ENCODE measurements around the gene CISD1.

The CISD1 gene

DNA sequence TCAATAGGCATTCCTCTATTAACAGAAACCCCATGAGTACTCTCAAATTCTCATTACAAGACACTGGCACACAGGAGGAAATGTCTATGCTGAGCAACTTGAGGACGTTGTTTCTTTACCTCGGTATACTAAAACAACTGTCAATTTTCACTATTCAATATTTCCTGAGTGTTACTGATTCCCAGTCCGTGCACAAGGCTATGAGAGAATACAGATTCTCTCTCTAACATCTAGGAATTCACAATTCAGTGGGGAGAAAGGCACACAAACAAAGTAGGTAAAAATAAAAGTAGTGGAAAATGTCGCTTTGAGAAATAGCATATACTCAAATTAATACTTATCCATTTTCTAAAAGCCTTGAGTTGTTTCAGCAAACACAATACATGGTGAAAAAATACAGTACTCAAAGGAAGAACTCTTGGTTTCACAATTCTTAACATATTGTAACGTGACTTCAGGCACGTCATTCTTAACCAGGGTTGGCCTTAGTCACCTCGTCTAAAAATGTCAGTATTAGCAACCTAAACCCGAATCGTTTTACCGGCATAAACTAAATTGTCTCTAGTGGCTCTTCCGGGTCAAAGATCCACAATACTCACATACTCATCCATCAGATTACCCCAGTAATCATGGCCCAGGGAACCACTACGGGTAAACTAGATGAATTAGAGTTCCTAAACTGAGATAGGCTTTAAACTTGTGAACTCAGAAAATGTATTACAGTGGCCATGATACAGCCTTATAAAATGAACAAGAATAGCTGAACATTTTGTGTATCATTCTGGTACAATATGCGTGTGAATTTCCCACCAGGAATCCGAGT lies 2.7 kb upstream of the CISD1 start:
- peak; percentile 7 for DNase-seq

DNA sequence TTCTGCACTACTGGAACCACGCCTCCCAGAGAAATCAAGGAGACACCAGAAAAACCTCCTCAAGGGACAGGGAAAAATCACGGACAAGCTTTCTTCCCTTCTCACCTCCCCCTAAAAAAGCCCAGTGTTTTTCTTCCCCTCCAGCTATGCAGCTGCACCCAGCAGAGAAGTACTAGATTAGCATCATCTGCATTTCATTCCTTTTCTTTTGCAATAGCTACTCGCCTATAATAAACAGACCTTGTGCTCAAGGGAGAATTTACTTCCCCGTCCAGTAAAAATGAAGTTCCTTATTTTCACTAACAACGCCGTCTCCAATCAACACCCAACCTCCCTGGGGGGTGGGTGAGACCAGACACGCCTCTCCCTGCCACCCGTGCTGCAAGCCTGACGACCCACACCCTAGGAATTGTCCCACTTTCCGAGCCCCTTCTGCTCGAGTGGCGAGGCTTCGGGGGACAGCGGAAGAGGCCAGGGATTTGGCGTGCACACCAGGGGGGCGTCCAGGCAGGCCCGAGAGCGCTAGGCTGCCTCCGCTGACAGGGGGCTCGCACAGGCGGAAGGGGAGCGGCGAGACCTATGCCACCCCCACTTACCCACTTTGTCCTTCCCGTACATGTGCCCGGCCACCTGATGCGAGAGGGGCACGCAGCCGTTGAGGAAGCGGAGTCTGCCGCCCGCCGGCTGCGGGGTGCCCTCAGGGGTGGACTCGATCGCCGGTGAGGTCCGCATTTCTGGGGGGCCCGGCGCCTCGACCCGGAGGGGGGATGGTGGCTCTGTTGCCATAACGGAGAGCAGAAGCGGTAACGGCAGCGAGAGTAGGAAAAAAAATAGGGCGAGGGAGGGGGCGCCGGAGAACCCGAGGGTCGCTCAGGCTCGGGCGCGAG lies 1.9 kb upstream of the CISD1 start:
- peak; percentile 19 for DNase-seq

DNA sequence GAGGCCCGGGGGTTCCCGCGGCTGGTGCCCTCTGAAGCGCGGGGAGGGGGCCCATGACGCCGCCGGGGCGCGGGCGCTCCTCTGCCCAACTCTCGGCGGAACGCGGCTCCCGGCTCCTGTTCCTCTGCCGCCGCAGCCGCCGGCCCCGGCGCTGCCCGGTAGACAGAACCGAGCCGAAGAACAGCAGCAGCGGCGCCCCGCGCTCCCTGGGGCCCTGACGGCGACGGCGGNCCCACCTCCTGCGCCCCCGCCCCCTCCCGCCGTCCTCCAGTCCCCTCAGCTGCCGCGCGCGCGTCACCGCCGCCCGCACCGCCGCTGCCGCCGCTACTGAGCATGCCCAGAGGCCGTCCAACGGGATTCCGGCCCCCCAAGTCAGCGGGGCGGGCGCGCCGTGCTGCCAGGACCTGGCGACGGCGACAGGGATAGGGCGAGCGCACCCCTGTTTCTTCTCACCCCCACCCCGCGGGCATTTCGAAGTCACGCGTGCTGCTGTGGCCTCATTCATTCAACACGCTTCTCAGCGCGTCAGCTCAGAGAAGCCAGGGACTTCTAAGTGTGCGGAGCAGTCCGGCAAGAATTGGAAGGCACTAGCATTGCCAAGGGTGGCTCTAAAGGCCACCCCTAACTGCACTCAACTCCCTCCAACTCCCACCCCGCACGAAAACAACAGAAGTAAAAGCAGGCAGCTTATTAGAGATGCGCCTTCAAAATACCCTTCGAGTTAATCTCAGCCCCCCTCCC lies 1.1 kb upstream of the CISD1 start, which contains the start of gene IPMK:
Gene IPMK (minus strand): TSS at position 182 of the 741 bp plus-strand sequence. CDS start 283 bp downstream, outside the sequence.
- peak; percentile 95 for DNase-seq

DNA sequence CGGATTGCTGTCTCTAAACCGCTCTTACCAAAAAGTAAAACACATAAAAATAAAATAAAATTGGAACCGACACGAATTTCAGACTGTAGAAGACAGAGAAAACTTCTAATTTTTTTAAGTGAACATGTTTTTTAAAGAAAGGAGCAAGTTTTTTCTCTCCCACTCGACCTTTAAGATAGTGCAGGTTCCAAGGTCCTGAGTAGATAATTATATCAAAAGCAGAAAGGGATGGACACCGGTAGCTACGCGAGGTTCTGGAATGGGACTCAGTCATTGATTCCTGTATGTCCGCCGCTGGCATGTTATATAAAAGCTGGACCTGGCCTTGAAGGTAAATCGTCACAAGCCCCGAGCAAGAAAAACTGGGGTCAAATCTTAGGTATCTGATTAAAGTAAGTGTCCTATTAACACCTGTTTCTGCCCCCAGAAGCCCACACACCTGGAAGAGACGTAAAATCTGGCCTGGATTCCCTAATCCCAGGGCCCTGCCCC lies 462 bp upstream of the CISD1 start:
- no peak for DNase-seq

DNA sequence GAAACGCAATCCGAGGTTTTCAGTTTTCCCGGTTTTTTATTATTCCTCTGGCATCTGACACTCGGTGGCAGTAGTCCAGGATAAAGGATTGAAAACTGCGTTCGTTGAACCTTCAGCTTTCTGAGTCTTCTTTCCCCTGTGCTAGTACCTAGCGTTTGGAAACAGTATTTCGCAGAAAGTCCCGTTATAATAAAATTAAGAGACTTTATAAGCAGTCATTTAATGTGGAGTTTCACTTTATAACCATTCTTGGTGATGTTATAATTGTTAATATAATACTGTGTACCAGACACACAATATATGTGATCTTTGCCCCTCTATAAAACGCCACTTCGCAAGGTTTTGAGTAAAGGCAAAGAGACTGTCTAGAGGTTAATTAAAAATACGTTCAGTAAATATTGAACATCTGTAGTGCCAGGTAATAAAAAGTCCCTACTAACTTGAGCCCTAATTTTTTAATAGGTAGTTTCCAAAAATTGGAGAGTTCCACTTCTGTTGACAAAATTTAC lies 874 bp downstream of the CISD1 start:
- DNase-seq: no peak

DNA sequence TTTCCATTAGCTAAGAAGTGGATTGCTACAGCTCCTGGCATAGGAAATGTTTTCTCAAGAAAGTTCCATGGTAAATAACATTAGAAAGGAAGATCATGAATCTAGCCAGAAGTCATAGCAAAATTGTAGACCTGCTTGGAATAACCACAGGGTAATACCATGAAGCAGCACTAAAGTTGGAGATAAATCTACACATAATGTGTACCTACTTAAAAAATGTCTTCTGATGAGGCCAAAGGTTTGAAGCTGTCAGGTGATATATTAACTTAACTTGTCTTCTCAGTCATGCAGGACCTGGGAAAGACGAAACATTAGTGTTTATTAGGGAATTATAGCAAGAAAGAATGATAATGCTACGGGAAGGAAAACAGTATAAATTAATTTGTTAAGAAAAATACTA lies 6.3 kb downstream of the CISD1 start:
- no peak for DNase-seq

DNA sequence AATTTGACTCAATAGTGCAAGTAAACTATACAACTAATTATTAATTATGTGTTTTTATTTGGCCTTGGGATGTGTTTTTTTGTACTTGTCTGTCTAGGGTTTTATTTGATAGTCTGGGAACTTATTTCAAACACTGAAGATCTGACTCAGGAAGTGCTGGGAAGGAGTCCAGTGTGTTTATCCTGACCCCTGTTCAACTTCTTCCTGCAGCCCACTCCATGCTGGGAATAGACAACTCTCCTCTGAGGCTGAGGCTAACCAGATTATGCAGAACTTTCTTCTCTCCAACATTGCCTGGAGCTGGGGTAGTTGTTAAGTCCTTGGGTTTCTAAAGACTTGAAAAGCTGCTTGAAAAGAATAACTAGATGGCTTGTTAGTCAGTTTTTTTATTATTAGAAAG lies 6.9 kb downstream of the CISD1 start:
- DNase-seq: no peak

DNA sequence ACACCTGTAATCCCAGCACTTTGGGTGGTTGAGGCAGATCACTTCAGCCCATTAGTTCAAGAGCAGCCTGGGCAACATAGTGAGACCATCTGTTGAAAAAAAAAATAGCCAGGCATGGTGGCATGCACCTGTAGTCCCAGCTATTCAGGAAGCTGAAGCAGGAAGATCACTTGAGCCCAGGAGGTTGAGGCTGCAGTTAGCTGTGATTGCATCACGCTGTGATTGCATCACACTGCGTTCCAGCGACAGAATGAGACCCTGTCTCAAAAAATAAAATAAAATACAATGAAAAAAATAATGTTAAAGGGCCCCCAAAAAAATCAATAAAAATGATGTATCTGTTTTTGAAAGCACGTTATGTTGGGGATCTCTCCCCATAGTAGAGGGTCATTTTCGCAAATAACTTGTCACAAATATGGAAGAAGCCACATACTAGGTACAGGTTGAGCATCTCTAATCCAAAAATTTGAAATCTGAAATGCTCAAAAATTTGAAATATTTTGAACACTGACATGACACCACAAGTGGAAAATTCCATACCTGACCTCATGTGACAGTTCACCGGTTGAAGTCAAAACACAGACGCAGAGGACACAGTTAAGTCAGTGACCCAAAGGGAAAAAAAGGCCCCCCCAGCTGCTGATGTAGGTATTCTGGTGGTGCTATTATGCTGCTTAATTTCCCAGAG lies 9.5 kb downstream of the CISD1 start:
- no peak for DNase-seq

DNA sequence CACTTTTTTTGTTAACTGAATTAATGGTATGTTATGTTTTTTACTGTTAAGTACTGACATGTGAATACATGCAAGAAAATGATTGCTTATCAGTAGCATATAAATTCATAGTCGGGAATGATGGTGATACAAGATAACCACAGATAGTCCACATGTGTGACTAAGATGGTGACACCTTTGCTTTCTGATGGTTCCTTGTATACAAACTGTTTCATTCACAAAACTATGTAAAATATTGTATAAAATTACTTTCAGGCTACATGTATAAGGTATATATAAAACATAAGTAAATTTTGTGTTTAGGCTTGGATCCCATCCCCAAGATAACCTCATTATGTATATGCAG lies 10.0 kb downstream of the CISD1 start:
- DNase-seq: no peak

DNA sequence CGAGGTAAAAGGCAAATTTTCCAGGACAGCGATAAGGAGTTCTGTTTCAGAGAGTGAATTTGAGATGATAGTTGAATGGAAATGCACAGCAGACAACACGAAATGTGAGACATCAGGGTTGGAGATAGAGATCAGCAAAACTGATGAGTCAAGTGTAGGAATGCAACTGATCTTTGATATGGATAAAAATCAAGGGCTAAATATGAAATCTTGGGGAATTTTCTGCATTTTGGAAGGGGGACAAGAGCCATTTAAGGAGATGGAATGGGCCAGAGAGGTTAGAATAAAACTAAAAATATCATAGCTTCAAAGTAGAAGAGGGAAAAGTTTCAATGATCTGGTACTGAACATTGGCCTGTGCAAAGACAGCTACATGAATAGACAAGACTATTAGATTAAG lies 11.5 kb downstream of the CISD1 start:
- no peak for DNase-seq

DNA sequence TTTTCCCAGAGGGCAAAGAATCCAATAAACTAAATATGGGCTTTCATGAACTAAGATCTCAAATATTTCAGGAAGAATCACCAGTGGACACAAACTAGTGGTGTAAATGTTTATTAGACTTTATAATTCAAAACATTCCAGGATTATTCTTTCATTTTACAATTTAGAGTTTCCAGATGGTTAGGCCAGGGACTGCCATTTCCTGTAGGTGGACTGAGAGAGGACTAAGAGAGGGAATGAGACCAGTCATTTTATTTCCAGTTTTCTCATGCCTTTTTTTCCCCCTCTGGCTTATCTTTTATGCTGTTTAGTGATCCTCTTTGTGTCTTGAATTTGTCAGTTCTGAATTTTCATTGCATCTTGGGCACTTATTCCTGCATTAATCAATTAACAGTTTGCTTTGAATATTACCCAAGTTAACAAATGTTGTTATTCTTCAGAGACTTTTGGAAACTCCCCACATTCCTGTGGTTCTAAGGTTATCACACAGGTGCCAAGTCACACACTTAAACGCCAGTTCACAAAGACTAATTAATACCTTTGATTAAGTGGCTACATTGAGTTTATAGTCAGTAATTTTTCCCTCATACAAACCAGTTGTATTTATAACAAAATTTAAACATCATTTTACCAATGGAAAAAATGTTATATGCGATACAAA lies 12.3 kb downstream of the CISD1 start:
- DNase-seq: no peak

DNA sequence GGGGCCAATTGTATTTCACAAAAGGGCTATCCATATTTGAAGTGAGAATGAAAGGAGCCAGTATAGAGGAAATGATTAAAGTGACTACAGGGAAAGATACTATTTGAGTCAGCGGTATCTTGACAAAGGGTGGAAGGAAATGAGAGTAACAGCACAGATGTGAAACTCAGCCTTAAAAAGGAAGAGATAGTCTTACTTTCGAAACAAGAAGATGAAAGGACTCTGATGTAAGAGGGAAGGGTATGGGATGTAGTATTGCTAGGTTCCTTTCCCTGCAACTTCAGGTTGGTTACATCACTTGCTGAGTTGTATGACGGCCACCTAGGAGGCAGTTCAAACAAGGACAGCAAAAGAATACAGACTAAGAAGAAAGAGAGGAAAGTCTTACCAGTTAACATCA lies 13.7 kb downstream of the CISD1 start:
- DNase-seq: no peak

DNA sequence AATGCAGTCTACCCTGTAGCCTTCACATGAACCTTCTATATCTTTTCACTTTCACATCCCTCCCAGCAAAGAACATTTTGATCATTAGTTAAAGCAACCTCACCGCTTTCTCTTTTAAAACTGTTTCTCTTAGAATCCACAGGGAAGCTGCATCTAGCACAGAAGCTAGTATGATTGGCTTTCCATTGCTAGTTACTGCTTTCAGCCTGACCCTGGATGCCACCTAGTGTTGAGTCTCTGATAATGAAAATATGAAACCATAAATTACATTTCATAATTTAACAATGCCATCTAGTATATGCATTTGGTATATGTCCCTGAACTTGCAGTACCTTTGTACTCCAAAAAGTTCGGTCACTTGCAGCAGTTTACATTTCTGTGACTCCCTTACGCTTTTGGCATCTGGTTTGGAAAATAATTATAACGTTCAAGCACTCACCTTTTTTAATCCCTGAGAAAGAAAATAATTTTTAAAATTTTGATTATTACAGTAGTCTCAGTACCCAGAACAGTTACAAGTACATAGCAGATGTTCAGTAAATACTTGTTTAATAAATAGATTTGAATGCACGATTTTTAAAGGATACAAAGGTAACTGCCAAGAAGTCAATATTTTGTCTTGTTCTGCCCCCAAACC lies 22.7 kb downstream of the CISD1 start:
- peak; percentile 25 for DNase-seq

DNA sequence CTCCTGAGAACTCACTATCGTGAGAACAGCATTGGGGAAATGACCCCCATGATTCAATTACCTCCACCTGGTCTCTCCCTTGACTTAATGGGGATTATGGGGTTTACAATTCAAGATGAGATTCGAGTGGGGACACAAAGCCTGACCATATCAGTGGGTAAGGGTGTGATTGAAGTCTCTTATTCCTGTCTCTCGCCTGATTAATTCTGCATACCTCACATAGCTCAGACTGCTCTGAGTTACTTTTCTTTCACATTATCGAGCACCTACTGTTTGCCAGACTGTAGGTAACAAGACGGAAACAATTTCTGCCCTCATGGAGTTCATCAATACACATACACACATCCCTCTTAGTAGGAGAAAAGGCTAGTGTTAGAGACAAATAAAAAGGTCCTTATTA lies 25.0 kb downstream of the CISD1 start:
- no peak for DNase-seq

DNA sequence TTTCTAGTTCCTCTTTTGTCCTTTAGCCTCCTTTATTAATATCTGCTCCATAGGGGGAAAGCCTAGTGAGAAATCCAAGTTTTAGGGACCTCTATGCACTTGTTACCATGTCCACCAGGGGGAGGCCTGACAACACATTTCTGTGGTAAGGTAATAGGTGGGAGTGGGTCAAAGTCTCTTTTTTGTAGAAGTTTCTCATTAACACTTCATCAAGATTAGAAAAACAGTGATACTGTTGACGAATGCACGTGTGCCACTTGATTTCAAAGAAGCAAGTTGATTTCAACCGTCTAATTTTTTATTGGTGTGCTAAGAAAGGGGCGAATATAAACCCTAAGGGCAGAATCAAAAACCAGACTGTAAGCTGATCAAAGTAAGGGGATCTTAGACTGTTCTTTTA lies 30.6 kb downstream of the CISD1 start:
- DNase-seq: peak; percentile 46

DNA sequence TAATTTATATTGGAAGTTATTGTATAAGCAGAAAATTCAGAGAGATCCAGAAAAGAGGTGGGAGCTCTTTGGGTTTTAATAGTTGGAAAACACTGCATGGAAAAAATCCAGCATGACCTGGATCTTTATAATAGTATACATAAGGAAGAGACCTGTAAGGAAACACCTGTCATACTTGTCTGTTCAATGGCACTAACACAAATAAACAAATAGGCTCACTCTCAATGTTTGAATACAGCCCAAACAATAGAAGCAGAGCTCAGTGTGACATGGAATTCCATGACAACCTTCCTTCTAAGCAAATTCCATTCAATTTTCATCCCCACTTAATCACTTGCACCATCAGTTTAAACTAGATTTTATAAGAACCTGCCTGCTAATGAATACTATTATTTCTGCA lies 31.7 kb downstream of the CISD1 start:
- DNase-seq: no peak

DNA sequence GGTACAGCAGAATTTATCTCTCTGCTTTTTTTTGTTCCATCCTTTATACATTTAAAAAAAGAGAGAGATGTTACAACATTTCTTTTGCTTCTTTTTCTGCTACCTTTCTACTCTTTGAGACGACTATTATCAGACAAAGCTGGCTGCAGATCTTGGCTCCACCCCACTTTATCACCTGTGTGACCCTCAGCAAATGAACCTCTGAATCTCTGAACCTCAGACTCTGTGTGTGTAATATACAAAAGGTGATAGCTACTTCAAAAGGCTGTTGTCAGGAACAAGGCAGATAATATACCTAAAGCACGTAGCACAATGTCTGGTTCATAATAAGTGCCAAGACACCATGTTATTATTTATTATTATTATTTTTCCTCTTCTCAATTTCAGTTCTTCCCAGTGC lies 33.3 kb downstream of the CISD1 start:
- no peak for DNase-seq

DNA sequence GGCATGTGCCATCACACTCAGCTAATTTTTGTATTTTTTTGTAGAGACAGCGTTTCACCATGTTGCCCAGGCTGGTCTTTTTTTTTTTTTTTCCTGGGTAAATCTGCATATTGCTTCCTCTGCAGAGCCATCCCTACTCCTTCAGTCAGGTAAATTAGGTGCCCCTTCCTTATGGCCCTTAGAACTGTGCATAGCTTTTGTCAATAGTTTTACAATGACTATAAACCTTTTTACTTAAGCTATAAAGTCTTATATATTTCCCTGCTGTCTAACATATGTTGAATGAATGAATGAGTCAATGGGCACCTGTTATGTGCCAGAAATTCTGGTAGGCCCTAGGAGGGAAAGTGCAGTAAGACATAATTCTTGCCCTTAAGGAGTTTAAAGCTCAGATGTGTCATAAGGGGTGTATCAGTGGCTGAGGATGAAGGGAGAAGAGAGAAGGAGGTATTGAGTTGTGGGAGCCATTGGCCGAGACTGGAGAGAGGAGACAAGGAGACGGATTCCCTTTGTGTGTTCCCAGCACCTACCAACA lies 35.2 kb downstream of the CISD1 start:
- DNase-seq: no peak

DNA sequence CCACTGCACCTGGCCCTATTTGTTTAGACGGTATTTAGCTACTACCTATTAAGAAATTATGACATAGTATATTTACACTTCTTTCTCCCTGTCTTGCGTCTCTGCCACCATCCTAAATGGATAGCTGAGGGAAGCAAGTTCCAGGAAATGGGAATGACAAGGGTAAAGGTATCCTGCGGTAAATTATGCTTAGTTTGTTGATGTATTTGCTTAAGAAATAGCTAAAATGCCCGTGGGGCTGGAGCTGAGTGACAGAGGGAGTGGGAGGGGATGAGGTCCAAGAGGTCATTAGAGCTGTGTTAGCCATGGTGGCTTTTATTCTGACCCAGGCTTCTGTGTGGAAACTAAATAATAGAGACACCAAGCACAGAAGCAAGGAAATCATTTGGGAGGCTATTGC lies 36.9 kb downstream of the CISD1 start:
- no peak for DNase-seq

DNA sequence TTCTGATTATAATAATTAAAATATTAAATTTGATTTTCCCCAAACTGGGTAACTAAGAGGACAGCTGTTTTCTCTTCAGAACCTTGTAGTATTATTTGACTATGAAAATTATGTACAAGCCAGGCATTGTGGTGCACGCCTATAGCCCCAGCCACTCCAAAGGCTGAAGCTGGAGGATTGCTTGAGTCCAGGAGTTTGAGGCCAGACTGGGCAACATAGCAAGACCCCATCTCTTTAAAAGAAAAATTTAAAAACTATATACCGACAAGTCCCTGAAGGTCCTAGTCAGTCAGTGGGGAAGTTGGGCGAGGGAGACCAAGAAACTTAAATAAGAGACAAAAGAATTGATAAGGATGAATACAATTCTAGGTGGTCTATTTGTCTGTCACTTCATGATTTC lies 38.7 kb downstream of the CISD1 start:
- no peak for DNase-seq

DNA sequence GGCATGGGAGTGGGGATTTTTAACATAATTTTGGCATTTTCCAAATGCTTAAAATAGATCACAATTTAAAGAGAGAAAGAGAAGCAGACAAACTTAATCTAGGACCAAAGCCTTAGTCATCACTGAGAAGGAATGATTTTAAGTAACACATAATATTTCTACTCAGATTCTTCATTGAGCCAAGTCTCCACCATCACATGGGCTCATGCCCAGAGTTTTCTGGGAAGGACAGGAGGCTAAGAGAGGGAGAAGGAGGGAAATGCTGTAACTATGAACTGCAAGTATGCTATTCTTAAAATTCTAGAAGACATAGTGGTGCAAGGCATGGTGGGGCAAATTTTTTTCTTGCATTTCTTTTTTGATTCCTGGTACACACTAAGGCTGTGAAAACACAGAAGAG lies 42.1 kb downstream of the CISD1 start:
- DNase-seq: no peak

Measured in effector CD4-positive, alpha-beta T cell (primary cell).